Stomach (tissue), 19 donors: ENCODE results near the gene BNIP2. TPM values are rescaled to one million over a fixed set of nuclear protein-coding genes. Genes with fewer than 3 reads are reported as not detected.
A peak's percentile ranks its signal among the peaks of the same experiment; 100 is the strongest.

Experiments
- DNase-seq, 2 donors: peaks; one replicate each; pipeline versions ENCODE4 v3.0.0 to v3.0.0-alpha.2; 2013 to 2019
- H3K27ac ChIP-seq, 5 donors: fragments of 200-600 bp in 4 of 5; sonication (generic) in 4 of 5; one replicate each; pipeline ENCODE4 v1.5.1; 2013 to 2019; ENCODE audit warnings: mild to moderate bottlenecking in 1 of 5, moderate library complexity in 1 of 5
- H3K27me3 ChIP-seq, 3 donors: fragments of 200-600 bp; sonication (generic); one replicate each; pipeline ENCODE4 v1.5.1; 2017 to 2019; ENCODE audit warnings: mixed run types in 1 of 3
- H3K36me3 ChIP-seq, 4 donors: fragments of 200-600 bp; sonication (generic); 1 replicate in 3 of 4; 2 replicates in 1 of 4; pipeline ENCODE4 v1.5.1; 2016 to 2019
- H3K4me1 ChIP-seq, 4 donors: fragments of 200-600 bp; sonication (generic); one replicate each; pipeline ENCODE4 v1.5.1; 2016 to 2019
- H3K4me3 ChIP-seq, 4 donors: fragments of 200-600 bp; sonication (generic) in 3 of 4; one replicate each; pipeline ENCODE4 v1.5.1; 2016 to 2019; ENCODE audit warnings: mild to moderate bottlenecking in 1 of 4
- H3K9me3 ChIP-seq, 4 donors: fragments of 200-600 bp; sonication (generic); one replicate each; pipeline ENCODE4 v1.5.1; 2016 to 2019
- EP300 ChIP-seq: sonication (generic); formaldehyde crosslinking; IDR thresholded peaks from one replicate; pipeline ENCODE4 v1.6.1; 2017; ENCODE audit warnings: antibody characterized with exemption
- POLR2A ChIP-seq, 4 donors: fragments of 450-650 bp; IDR thresholded peaks; one replicate each; pipeline ENCODE4 v1.6.1; 2016; ENCODE audit warnings: antibody characterized with exemption in 4 of 4, control low read depth in 2 of 4, mild to moderate bottlenecking in 1 of 4, moderate library complexity in 1 of 4
- POLR2AphosphoS5 ChIP-seq, 3 donors: sonication (generic); formaldehyde crosslinking; IDR thresholded peaks; one replicate each; pipeline ENCODE4 v1.6.1; 2016; ENCODE audit warnings: antibody characterized with exemption in 3 of 3
- WGBS, 5 donors: extraction: QIAGEN DNeasy Blood & Tissue Kit in 3 of 5; methylation state at CpG; one replicate each; pipeline versions ENCODE4 v1.1.5 to v1.1.7; 2013 to 2018; 5-methylcytosine and 5-hydroxymethylcytosine counted together
- intact Hi-C: fragments of 100-400 bp; cut with DNase I; formaldehyde crosslinking; loops from one replicate; pipeline ENCODE4 v1.15.1; 2023; ENCODE audit warnings: low total_unique reads
- long read RNA-seq, 10 donors: transcript quantifications; one replicate each; lab custom pipeline, GENCODE V29; 2026
- polyA plus RNA-seq, 3 donors: library from polyadenylated mRNA; stranded (reverse); fragments of 200-250 nt; gene quantifications; one replicate each; pipeline ENCODE4 v1.2.3, GENCODE V29; 2013
- total RNA-seq, 5 donors: library from RNA; depleted of rRNA; stranded (reverse); fragments of >200 nt; gene quantifications; one replicate each; pipeline versions ENCODE4 v1.1.0 to v1.2.3, GENCODE V29; 2014 to 2016
- TF ChIP-seq, protein P1 (sequence below), 7 experiments: fragments of 450-650 bp in 4 of 7; fragments of 200-600 bp in 3 of 7; sonication (generic) in 3 of 7; IDR thresholded peaks; one replicate each; pipeline ENCODE4 v1.5.1; 2016 to 2019; ENCODE audit warnings: antibody characterized with exemption in 7 of 7, control low read depth in 2 of 7, mild to moderate bottlenecking in 1 of 7
- donor health status: healthy with polysubstance abuse.
- donor health status: Bipolar disorder and iron deficiency.
- donor health status: healthy.

Gene BNIP2, protein sequence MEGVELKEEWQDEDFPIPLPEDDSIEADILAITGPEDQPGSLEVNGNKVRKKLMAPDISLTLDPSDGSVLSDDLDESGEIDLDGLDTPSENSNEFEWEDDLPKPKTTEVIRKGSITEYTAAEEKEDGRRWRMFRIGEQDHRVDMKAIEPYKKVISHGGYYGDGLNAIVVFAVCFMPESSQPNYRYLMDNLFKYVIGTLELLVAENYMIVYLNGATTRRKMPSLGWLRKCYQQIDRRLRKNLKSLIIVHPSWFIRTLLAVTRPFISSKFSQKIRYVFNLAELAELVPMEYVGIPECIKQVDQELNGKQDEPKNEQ
- 100 to 1,000 TPM in 3 of 5 donors, 10 to 100 TPM in 2; 15.2 to 194 (median 149) TPM for total RNA-seq
- polyA plus RNA-seq, result 10 to 100 TPM; 23.7 to 30.9 (median 29.8) TPM
- long read RNA-seq, donor 1, full-length matches to known transcripts, result 6 of 6 reads
- long read RNA-seq, donor 1, partial matches to known transcripts, result 0 of 6 reads
- long read RNA-seq, donor 1, other reads (novel, unspliced or antisense), result 0 of 6 reads
- long read RNA-seq, donor 2, full-length matches to known transcripts, result 9 of 9 reads
- long read RNA-seq, donor 2, partial matches to known transcripts, result 0 of 9 reads
- long read RNA-seq, donor 2, other reads (novel, unspliced or antisense), result 0 of 9 reads
- long read RNA-seq, donor 3, full-length matches to known transcripts, result 2 of 2 reads
- long read RNA-seq, donor 3, partial matches to known transcripts, result 0 of 2 reads
- long read RNA-seq, donor 3, other reads (novel, unspliced or antisense), result 0 of 2 reads
- long read RNA-seq, donor 4, partial matches to known transcripts, result 0 of 1 reads
- long read RNA-seq, donor 4, other reads (novel, unspliced or antisense), result 0 of 1 reads
- long read RNA-seq, donor 5, full-length matches to known transcripts, result 9 of 9 reads
- long read RNA-seq, donor 5, partial matches to known transcripts, result 0 of 9 reads
- long read RNA-seq, donor 5, other reads (novel, unspliced or antisense), result 0 of 9 reads
- long read RNA-seq, donor 6, full-length matches to known transcripts, result 19 of 19 reads
- long read RNA-seq, donor 6, partial matches to known transcripts, result 0 of 19 reads
- long read RNA-seq, donor 6, other reads (novel, unspliced or antisense), result 0 of 19 reads
- long read RNA-seq, donor 7, full-length matches to known transcripts, result 13 of 1,370 reads
- long read RNA-seq, donor 7, partial matches to known transcripts, result 1,346 of 1,370 reads
- long read RNA-seq, donor 7, other reads (novel, unspliced or antisense), result 11 of 1,370 reads
- long read RNA-seq, donor 8, full-length matches to known transcripts, result 13 of 13 reads
- long read RNA-seq, donor 8, partial matches to known transcripts, result 0 of 13 reads
- long read RNA-seq, donor 8, other reads (novel, unspliced or antisense), result 0 of 13 reads
- long read RNA-seq, donor 9, full-length matches to known transcripts, result 13 of 48 reads
- long read RNA-seq, donor 9, partial matches to known transcripts, result 0 of 48 reads
- long read RNA-seq, donor 9, other reads (novel, unspliced or antisense), result 35 of 48 reads
- long read RNA-seq, donor 10, full-length matches to known transcripts, result 4 of 4 reads
- long read RNA-seq, donor 10, partial matches to known transcripts, result 0 of 4 reads
- long read RNA-seq, donor 10, other reads (novel, unspliced or antisense), result 0 of 4 reads

DNA sequence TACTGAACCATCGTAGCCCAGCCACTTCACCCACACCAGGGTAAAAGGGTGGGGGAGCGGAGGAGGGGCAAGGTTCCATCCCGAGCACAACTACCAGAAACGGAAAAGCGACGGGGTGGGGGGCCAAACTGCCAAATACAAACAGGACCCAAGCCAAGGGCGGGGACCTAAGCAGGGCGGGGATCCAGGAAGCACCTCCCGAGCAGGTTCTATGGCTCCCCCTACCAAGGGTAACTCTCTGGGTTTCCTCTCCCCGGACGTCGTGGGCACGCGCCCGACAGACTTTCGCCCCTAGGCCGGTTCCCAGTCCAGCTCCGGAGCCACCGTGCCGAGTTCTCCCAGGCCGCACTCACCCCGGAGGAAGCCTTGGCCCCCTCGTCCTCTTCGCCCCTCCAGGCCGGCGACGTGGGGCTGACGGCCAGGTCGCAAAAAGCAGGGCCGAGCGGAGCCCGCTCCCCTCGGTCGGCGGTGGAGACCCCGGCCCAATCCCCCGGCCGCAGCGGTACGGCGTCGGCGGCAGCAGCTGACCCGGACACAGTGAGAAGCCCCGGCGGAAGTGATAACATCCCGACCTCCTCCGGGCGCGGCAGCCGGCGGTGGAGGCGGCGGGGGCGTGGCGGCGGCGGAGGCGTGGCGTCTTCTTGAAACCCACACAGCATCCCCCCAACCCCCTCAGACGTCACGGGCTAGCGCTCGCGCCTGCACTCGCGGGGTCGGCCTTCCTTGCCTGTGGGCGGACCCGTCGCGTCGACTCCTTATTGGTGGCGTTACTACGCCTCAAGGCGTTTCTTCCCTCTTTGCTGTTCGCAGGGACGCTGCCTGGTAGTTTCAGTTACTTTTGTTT is at the start of gene BNIP2:
Gene BNIP2 (minus strand): TSS at position 539 of the 844 bp plus-strand sequence. CDS start 6,863 bp downstream, outside the sequence.
- TF ChIP-seq POLR2A (IDR thresholded peaks at IDR 0.05), result peak in 2 of 4 donors; percentile 60 to 92
- TF ChIP-seq, protein P1, sequence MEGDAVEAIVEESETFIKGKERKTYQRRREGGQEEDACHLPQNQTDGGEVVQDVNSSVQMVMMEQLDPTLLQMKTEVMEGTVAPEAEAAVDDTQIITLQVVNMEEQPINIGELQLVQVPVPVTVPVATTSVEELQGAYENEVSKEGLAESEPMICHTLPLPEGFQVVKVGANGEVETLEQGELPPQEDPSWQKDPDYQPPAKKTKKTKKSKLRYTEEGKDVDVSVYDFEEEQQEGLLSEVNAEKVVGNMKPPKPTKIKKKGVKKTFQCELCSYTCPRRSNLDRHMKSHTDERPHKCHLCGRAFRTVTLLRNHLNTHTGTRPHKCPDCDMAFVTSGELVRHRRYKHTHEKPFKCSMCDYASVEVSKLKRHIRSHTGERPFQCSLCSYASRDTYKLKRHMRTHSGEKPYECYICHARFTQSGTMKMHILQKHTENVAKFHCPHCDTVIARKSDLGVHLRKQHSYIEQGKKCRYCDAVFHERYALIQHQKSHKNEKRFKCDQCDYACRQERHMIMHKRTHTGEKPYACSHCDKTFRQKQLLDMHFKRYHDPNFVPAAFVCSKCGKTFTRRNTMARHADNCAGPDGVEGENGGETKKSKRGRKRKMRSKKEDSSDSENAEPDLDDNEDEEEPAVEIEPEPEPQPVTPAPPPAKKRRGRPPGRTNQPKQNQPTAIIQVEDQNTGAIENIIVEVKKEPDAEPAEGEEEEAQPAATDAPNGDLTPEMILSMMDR (IDR thresholded peaks at IDR 0.05), result no peak
- TF ChIP-seq POLR2AphosphoS5 (IDR thresholded peaks at IDR 0.05), result peak; percentile 71 to 97 (median 96)
- no peak for TF ChIP-seq EP300
- Histone ChIP-seq H3K9me3 (no peaks in the 10 kb centered on the region), H3K27ac (peak within 1 kb of the TSS; percentile 98 to 99 (median 99)), H3K36me3 (peaks cover 0 to 5% (median 0%) of the 10 kb centered on the region in 4 donors), H3K4me3 (peak within 1 kb of the TSS; percentile 64 to 96 (median 76)), H3K27me3 (no peaks in the 10 kb centered on the region), H3K4me1 (peaks cover 25 to 58% (median 43%) of the 10 kb centered on the region in 4 donors)
- peak; percentile 99 to 100 for DNase-seq
- WGBS, 5 donors, result 0 to 1% (median 0%) methylated on average over 27 to 78 of the region's 78 CpGs
- intact Hi-C loops, result no loop called here

DNA sequence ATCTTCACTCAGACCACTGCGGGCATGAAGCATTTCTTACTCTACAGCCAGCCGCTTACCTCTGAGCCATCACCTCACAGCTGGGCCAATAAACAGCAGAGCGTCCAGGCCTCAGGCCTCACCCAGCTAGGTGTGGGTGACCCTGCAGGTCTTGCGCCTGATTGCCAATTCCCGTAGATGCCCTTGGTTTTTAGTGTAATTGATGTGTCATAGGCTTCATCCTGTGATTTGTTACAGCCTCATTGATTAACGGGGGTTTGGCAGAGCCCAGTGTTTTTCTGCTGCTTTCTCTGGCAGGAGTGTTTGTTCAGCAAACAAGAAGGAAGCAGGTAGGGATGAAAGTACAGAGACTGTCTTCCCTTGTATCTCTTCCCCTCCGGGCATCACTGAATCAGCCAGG is 49.6 kb upstream of the BNIP2 start:
- H3K27me3 ChIP-seq, result peaks cover 0 to 7% (median 0%) of the 10 kb centered on the region in 3 donors
- WGBS, 5 donors, result 57 to 71% (median 60%) methylated on average over 7 of the region's 7 CpGs
- no peak overlapping the region for H3K27ac ChIP-seq
- peaks cover 0 to 4% (median under 1%) of the 10 kb centered on the region in 4 donors for H3K9me3 ChIP-seq
- intact Hi-C loops, result no loop called here
- no peaks in the 10 kb centered on the region for H3K4me1 ChIP-seq
- H3K4me3 ChIP-seq, result no peak overlapping the region
- H3K36me3 ChIP-seq, result no peaks in the 10 kb centered on the region
- DNase-seq, result no peak
- TF ChIP-seq POLR2AphosphoS5 (IDR thresholded peaks at IDR 0.05) (no peak), EP300 (no peak), POLR2A (IDR thresholded peaks at IDR 0.05) (no peak)
- TF ChIP-seq, protein P1 (IDR thresholded peaks at IDR 0.05), result no peak

DNA sequence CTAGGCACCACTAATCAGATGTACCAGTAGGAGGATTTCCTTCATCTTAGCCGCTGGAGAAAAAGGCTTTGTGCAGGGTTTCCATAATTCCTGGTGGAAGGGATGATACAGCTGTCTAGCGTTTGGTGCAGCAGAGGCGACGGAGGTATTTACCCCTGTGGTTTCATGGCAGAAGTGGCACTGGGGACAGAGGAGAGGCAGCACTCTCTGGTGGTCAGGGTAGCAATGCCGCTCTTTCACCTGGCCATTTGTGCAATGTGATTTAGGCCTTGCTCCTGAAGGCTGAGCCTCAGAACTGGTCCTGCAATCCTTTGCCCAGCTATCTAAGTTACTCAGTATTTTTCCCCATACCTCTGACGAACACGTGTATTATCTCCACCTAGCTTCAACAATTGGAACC is 47.1 kb upstream of the BNIP2 start:
- 71 to 79% (median 76%) methylated on average over 7 of the region's 7 CpGs for WGBS, 5 donors
- H3K9me3 ChIP-seq, result no peaks in the 10 kb centered on the region
- H3K4me1 ChIP-seq, result no peaks in the 10 kb centered on the region
- no peak overlapping the region for H3K4me3 ChIP-seq
- peaks cover 0 to 8% (median 0%) of the 10 kb centered on the region in 3 donors for H3K27me3 ChIP-seq
- no peak for DNase-seq
- intact Hi-C loops, result no loop called here
- no peaks in the 10 kb centered on the region for H3K36me3 ChIP-seq
- TF ChIP-seq, protein P1 (IDR thresholded peaks at IDR 0.05), result no peak
- TF ChIP-seq POLR2AphosphoS5 (IDR thresholded peaks at IDR 0.05) (no peak), EP300 (no peak), POLR2A (IDR thresholded peaks at IDR 0.05) (no peak)
- H3K27ac ChIP-seq, result no peak overlapping the region
